ENCODE results near the gene RXRB. TPM values are rescaled to one million over a fixed set of nuclear protein-coding genes. Genes with fewer than 3 reads are reported as not detected.

RXRB gene
- total RNA-seq, 1 experiment from 2014 or later = 30.4 TPM

GRCh38 chr6:33160096-33160495 lies 40.4 kb downstream of the RXRB start:
- no peaks in the 10 kb centered on the region; the same call in 1 of the 2 replicates for H3K27me3 ChIP-seq (replicated peaks; ENCODE audit: control insufficient read depth, insufficient read depth, low read length)
- no peak overlapping the region for H3K4me3 ChIP-seq (ENCODE audit: low read depth, low read length)
- H3K4me1 Mint-ChIP-seq (ENCODE audit: low read depth, unreplicated experiment) = peaks cover 12% of the 10 kb centered on the region
- POLR2A ChIA-PET = no interaction called here
- CTCF ChIA-PET = no interaction called here
- BruUV-seq (replicated peaks) = no TSS peak
- H3K36me3 Mint-ChIP-seq (ENCODE audit: insufficient read depth, unreplicated experiment) = no peaks in the 10 kb centered on the region
- no peaks in the 10 kb centered on the region for H3K9me3 ChIP-seq
- no peaks in the 10 kb centered on the region for H3K36me3 ChIP-seq (ENCODE audit: control insufficient read depth, insufficient read depth, low read length)
- no peak for DNase-seq
- intact Hi-C loops (cut with micrococcal nuclease; ENCODE audit: unreplicated experiment) = no loop called here
- no peak overlapping the region for H3K4me3 Mint-ChIP-seq (ENCODE audit: unreplicated experiment)
- no peak overlapping the region for H3K27ac Mint-ChIP-seq (ENCODE audit: unreplicated experiment)
- peaks cover 5% of the 10 kb centered on the region for H3K27me3 Mint-ChIP-seq (ENCODE audit: insufficient read depth, unreplicated experiment)
- H3K4me1 ChIP-seq = no peaks in the 10 kb centered on the region
- H3K9me3 Mint-ChIP-seq (ENCODE audit: unreplicated experiment) = no peaks in the 10 kb centered on the region
- no peak for TF ChIP-seq CTCF (IDR thresholded peaks at IDR 0.05; ENCODE audit: insufficient read depth in 1 of 2, low read depth in 1 of 2, low read length in 1 of 2, severe bottlenecking in 1 of 2, unreplicated experiment in 1 of 2)

- POLR2A ChIA-PET = interaction anchor here (0.6 kb wide), 1 partner anchor 263 kb away, joined by 3 read pairs; no protein-coding TSS in a partner anchor
- TF ChIP-seq CTCF (IDR thresholded peaks at IDR 0.05; ENCODE audit: insufficient read depth in 1 of 2, low read depth in 1 of 2, low read length in 1 of 2, severe bottlenecking in 1 of 2, unreplicated experiment in 1 of 2) = no peak
- CTCF ChIA-PET = interaction anchor here (0.6 kb wide), 1 partner anchor 75 kb away, joined by 3 read pairs; no protein-coding TSS in a partner anchor
These were observed 43.5 kb downstream of the RXRB start for GRCh38 chr6:33156964-33157363.

GRCh38 chr6:33156561-33156960 lies 43.9 kb downstream of the RXRB start:
- Mint-ChIP-seq H3K4me1 (ENCODE audit: low read depth, unreplicated experiment) (peaks cover 6% of the 10 kb centered on the region), H3K27ac (ENCODE audit: unreplicated experiment) (no peak overlapping the region), H3K36me3 (ENCODE audit: insufficient read depth, unreplicated experiment) (no peaks in the 10 kb centered on the region), H3K27me3 (ENCODE audit: insufficient read depth, unreplicated experiment) (no peaks in the 10 kb centered on the region), H3K4me3 (ENCODE audit: unreplicated experiment) (no peak overlapping the region), H3K9me3 (ENCODE audit: unreplicated experiment) (peaks cover 11% of the 10 kb centered on the region)
- no peaks in the 10 kb centered on the region; the same call in 1 of the 2 replicates for H3K27me3 ChIP-seq (replicated peaks; ENCODE audit: control insufficient read depth, insufficient read depth, low read length)
- no peak for DNase-seq
- ChIA-PET POLR2A (interaction anchor here (0.6 kb wide), 1 partner anchor 262 kb away, joined by 3 read pairs; no protein-coding TSS in a partner anchor), CTCF (interaction anchor here (0.6 kb wide), 1 partner anchor 76 kb away, joined by 3 read pairs; no protein-coding TSS in a partner anchor)
- no peak for TF ChIP-seq CTCF (IDR thresholded peaks at IDR 0.05; ENCODE audit: insufficient read depth in 1 of 2, low read depth in 1 of 2, low read length in 1 of 2, severe bottlenecking in 1 of 2, unreplicated experiment in 1 of 2)
- H3K4me3 ChIP-seq (ENCODE audit: low read depth, low read length) = no peak overlapping the region
- peaks cover 3% of the 10 kb centered on the region for H3K9me3 ChIP-seq
- H3K4me1 ChIP-seq = no peaks in the 10 kb centered on the region
- BruUV-seq (replicated peaks) = no TSS peak
- intact Hi-C loops (cut with micrococcal nuclease; ENCODE audit: unreplicated experiment) = no loop called here
- H3K36me3 ChIP-seq (ENCODE audit: control insufficient read depth, insufficient read depth, low read length) = no peaks in the 10 kb centered on the region

More at GRCh38 chr6:33156964-33157363, 43.5 kb downstream of the RXRB start:
- intact Hi-C loops (cut with micrococcal nuclease; ENCODE audit: unreplicated experiment) = no loop called here
- no peaks in the 10 kb centered on the region for H3K4me1 ChIP-seq
- H3K27ac Mint-ChIP-seq (ENCODE audit: unreplicated experiment) = no peak overlapping the region
- peaks cover 10% of the 10 kb centered on the region for H3K4me1 Mint-ChIP-seq (ENCODE audit: low read depth, unreplicated experiment)
- no peaks in the 10 kb centered on the region for H3K27me3 Mint-ChIP-seq (ENCODE audit: insufficient read depth, unreplicated experiment)
- no TSS peak for BruUV-seq (replicated peaks)
- no peaks in the 10 kb centered on the region; the same call in 1 of the 2 replicates for H3K9me3 ChIP-seq
- no peaks in the 10 kb centered on the region; the same call in 1 of the 2 replicates for H3K27me3 ChIP-seq (replicated peaks; ENCODE audit: control insufficient read depth, insufficient read depth, low read length)
- no peak for DNase-seq
- no peak overlapping the region for H3K4me3 ChIP-seq (ENCODE audit: low read depth, low read length)
- no peaks in the 10 kb centered on the region for H3K36me3 ChIP-seq (ENCODE audit: control insufficient read depth, insufficient read depth, low read length)
- no peak overlapping the region for H3K4me3 Mint-ChIP-seq (ENCODE audit: unreplicated experiment)
- H3K9me3 Mint-ChIP-seq (ENCODE audit: unreplicated experiment) = peaks cover 7% of the 10 kb centered on the region
- H3K36me3 Mint-ChIP-seq (ENCODE audit: insufficient read depth, unreplicated experiment) = no peaks in the 10 kb centered on the region
